IgD-negative memory B cell (primary cell): Measurements from ENCODE around the gene RHBDD1. TPM values are rescaled to one million over a fixed set of nuclear protein-coding genes. Genes with fewer than 3 reads are reported as not detected.

Experiments
- H3K27ac Mint-ChIP-seq, 3 donors: one replicate each; pipeline ENCODE4 v1.8.0; 2020 to 2022; ENCODE audit warnings: mild to moderate bottlenecking in 3 of 3, mixed read lengths in 3 of 3, moderate library complexity in 1 of 3
- H3K27me3 Mint-ChIP-seq: one replicate; pipeline ENCODE4 v1.8.0; 2021; ENCODE audit warnings: mixed read lengths
- H3K36me3 Mint-ChIP-seq: one replicate; pipeline ENCODE4 v1.8.0; 2020; ENCODE audit warnings: mild to moderate bottlenecking, mixed read lengths
- H3K4me1 Mint-ChIP-seq, 3 donors: one replicate each; pipeline ENCODE4 v1.8.0; 2020 to 2022; ENCODE audit warnings: mixed read lengths in 3 of 3, mild to moderate bottlenecking in 1 of 3
- H3K4me3 Mint-ChIP-seq, 4 donors: one replicate each; pipeline ENCODE4 v1.8.0; 2020 to 2022; ENCODE audit warnings: mild to moderate bottlenecking in 4 of 4, mixed read lengths in 4 of 4, moderate library complexity in 3 of 4
- H3K9me3 Mint-ChIP-seq, 3 donors: one replicate each; pipeline ENCODE4 v1.8.0; 2020 to 2021; ENCODE audit warnings: mixed read lengths in 3 of 3, mild to moderate bottlenecking in 1 of 3
- polyA plus RNA-seq: library from polyadenylated mRNA; unstranded; fragments of 300-500 nt; fragmentation: Illumina TruSeq; gene quantifications from one replicate; pipeline ENCODE4 v1.2.3, GENCODE V29; 2021

RHBDD1 gene
- polyA plus RNA-seq, 1 donor from 2014 or later = 32.0 TPM

DNA sequence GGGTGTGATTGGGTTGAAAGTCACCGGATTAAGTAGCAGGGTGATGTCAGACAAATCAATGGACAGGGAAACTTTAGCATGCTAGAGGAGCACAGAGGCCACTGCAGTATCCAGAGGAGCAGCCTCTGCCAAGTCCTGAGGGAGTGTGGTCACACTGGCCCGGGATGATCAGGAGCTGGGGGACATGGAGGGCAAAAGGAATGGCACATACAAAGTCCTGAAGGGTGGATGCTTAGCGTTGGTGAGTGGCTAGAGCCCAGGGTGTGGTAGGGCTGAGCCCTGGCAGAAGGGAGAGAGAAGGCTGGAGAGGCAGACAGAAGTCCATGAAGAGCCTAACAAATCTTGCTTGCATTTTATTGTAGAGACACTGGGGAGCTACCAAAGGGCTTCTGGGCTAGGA, 58.9 kb downstream of the RHBDD1 start:
- Mint-ChIP-seq H3K4me3 (no peak overlapping the region), H3K27me3 (no peaks in the 10 kb centered on the region), H3K9me3 (peaks cover 0 to 3% (median 0%) of the 10 kb centered on the region in 3 donors), H3K27ac (no peak overlapping the region), H3K4me1 (peaks cover 0 to 8% (median 6%) of the 10 kb centered on the region in 3 donors), H3K36me3 (peaks cover 9% of the 10 kb centered on the region)

DNA sequence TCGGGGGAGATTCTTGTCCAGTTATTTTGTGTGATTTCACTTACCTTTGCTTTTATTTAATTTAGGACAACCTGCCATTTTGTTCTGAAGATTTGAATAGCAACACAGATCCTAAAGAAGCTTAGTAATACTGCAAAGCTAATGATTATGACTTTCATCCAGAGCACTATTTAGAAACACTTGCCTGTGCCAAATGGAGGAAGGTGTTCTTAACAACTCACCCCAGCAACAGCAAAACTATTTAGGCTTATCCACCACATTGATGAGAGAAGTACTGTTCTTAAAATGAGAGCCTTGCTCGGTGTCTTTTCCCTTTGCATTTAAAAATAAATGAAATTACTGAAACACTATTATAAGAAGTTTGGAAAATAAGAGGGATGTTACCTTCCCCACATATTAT, 59.7 kb downstream of the RHBDD1 start:
- peaks cover 7% of the 10 kb centered on the region for H3K36me3 Mint-ChIP-seq
- H3K27me3 Mint-ChIP-seq = no peaks in the 10 kb centered on the region
- peaks cover 0 to 3% (median 0%) of the 10 kb centered on the region in 3 donors for H3K9me3 Mint-ChIP-seq
- peaks cover 0 to 9% (median 6%) of the 10 kb centered on the region in 3 donors for H3K4me1 Mint-ChIP-seq
- no peak overlapping the region for H3K4me3 Mint-ChIP-seq
- H3K27ac Mint-ChIP-seq = no peak overlapping the region

DNA sequence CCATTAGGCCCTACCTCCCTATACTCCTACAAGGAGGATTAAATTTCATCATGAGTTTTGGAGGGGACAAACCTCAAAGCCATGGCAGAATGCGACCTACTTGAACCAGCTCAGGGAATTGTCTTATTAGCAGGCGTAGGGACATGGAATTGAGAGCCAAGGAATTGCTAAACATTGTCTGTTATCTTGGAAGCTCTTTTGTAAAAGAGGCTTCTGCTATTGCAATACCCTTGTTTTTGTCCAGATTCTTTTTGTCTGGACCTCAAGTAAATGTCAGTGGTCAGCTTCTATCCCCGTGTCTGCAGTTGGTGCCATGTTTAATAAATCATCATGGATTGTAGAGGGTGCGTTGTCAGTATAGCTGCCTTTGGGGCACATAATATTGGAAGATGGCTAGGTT, 62.3 kb downstream of the RHBDD1 start:
- peaks cover 13 to 20% (median 16%) of the 10 kb centered on the region in 3 donors for H3K4me1 Mint-ChIP-seq
- H3K4me3 Mint-ChIP-seq = no peak overlapping the region
- H3K27ac Mint-ChIP-seq = peak overlapping the region in 2 of 3 donors; percentile 32 to 43
- peaks cover 0 to 3% (median 0%) of the 10 kb centered on the region in 3 donors for H3K9me3 Mint-ChIP-seq
- H3K27me3 Mint-ChIP-seq = no peaks in the 10 kb centered on the region
- peaks cover 4% of the 10 kb centered on the region for H3K36me3 Mint-ChIP-seq

DNA sequence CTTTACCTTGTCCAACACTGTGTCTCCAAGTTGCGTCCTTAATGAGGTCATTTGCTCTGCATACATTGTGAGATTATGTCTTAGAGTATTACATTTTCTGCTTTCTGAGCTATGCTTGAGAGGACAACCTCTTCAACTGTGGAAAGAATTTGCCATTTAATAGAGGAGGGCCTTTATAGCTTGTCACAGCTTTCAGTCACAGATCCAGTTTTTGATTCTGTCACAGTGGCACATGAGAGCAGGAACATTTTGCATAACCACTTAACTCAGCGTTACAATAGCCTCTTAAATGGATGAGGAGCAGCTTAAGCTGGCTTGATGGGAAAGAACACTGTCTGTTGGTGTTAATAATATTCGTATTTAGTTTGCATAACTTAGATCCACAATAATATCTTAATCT, 63.0 kb downstream of the RHBDD1 start:
- Mint-ChIP-seq H3K27ac (peak overlapping the region in 2 of 3 donors; percentile 32 to 43), H3K36me3 (peaks cover 4% of the 10 kb centered on the region), H3K27me3 (no peaks in the 10 kb centered on the region), H3K9me3 (peaks cover 0 to 3% (median 0%) of the 10 kb centered on the region in 3 donors), H3K4me3 (no peak overlapping the region), H3K4me1 (peaks cover 16 to 20% (median 18%) of the 10 kb centered on the region in 3 donors)

DNA sequence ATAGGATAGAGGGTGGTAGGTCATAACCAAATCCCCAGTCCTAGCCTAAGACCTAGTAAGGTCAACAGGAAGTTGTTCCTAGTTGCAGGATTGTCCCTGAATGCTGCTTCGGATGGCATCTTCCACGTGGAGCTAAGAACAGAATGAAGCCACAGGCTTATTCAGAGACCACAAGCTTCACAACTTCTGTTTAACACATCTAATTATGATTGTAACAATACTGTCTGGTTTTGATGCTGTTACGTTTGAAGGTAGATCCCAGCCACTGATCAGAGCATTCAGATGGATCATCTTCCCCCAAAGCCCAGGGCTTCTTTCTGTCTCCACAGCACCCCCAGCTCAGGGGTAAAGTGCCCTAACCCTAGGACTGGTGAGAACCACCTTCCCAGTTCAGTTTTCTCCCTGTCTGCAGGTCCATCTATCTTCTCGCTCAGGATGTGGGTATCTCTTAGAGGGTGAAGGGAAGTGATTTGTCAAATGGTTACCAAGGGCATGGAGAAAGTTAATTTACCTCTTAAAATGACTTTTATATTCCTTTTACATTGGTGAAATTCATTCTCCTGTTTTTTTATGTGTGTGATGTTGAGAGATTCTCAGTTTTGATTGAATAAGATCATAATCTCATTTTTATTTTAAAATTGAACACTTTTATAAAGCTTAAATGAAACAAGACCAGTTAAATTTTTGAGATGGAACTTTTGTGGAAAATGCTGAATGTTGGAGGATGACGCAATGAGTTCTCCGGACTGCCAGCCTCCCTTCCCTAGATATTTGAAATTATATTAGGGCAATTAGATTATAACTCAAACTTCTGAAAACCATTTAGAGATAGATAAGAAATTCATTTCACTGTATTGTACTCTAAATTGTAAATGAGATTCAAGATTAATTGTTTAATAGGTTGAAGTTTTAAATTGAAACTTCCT, 66.5 kb downstream of the RHBDD1 start:
- Mint-ChIP-seq H3K4me1 (peaks cover 44 to 49% (median 45%) of the 10 kb centered on the region in 3 donors), H3K9me3 (peaks cover 0 to 1% (median 0%) of the 10 kb centered on the region in 3 donors), H3K27ac (no peak overlapping the region), H3K27me3 (no peaks in the 10 kb centered on the region), H3K36me3 (peaks cover 1% of the 10 kb centered on the region), H3K4me3 (no peak overlapping the region)

DNA sequence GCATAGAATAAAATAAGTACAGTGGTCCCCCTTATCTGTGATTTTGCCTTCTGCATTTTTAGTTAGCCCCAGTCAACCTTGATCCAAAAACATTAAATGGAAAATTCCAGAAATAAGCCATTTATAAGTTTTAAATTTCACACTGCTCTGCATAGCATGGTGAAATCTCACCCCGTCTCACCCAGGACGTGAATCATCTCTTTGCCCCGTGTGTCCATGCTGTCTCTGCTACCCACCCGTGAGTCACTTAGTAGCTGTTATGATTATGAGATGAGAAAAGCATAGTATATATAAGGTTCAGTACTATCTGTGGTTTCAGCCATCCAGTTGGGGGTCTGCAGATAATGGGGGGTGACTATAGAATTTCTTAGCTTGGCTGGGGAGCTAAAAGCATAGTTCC, 67.3 kb downstream of the RHBDD1 start:
- H3K4me3 Mint-ChIP-seq = no peak overlapping the region
- no peak overlapping the region for H3K27ac Mint-ChIP-seq
- H3K27me3 Mint-ChIP-seq = no peaks in the 10 kb centered on the region
- H3K4me1 Mint-ChIP-seq = peaks cover 49 to 51% (median 50%) of the 10 kb centered on the region in 3 donors
- no peaks in the 10 kb centered on the region for H3K36me3 Mint-ChIP-seq
- H3K9me3 Mint-ChIP-seq = no peaks in the 10 kb centered on the region

DNA sequence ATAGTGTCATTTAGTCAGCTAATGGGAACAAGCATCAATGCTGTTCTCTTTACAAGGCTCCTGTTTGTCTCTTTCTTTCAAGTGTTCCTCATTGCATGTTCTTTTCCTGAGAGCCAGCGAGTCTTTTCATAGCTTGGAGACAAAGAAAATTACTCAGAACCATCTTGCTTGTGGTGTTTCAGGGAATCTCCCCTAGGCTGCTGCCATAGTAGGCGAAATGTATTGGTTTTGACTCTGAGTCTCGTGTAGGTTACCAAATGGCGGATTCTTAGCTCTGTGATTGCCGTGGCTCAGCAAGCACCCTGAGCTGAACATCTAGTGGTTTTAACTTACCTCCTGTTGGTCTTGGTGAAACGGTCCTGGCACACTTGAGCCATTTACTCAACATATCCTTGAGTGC, 68.7 kb downstream of the RHBDD1 start:
- Mint-ChIP-seq H3K4me3 (peak overlapping the region in 2 of 4 donors; percentile 38 to 83), H3K36me3 (no peaks in the 10 kb centered on the region)

DNA sequence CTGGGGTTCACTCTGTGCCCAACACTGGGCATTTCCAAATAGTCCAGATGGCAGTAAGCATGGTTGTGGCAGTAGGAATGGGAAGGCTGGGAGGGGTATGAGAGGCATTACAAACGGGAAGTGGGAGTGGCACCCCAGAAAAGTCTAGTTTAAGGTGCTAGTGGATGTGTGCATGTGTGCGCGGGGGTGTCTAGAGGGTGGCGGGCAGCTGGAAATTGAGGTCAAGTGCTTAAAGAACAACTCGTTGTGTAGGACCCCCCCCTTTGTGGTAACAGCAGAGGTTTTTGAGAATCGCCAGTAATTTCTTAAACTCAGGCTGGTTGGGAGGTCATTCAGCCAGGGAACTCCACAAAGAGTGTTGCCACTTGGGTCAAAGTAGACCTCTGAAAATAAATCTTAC, 69.9 kb downstream of the RHBDD1 start:
- no peaks in the 10 kb centered on the region for H3K36me3 Mint-ChIP-seq
- H3K27me3 Mint-ChIP-seq = no peaks in the 10 kb centered on the region
- H3K4me3 Mint-ChIP-seq = peak overlapping the region; percentile 74 to 91 (median 82)
- peaks cover 53 to 67% (median 64%) of the 10 kb centered on the region in 3 donors for H3K4me1 Mint-ChIP-seq
- no peaks in the 10 kb centered on the region for H3K9me3 Mint-ChIP-seq
- H3K27ac Mint-ChIP-seq = peak overlapping the region; percentile 94 to 96 (median 94)

More for the DNA sequence above, 68.7 kb downstream of the RHBDD1 start:
- no peaks in the 10 kb centered on the region for H3K27me3 Mint-ChIP-seq
- peaks cover 52 to 64% (median 63%) of the 10 kb centered on the region in 3 donors for H3K4me1 Mint-ChIP-seq
- H3K9me3 Mint-ChIP-seq = no peaks in the 10 kb centered on the region
- peak overlapping the region in 1 of 3 donors; percentile 94 for H3K27ac Mint-ChIP-seq

DNA sequence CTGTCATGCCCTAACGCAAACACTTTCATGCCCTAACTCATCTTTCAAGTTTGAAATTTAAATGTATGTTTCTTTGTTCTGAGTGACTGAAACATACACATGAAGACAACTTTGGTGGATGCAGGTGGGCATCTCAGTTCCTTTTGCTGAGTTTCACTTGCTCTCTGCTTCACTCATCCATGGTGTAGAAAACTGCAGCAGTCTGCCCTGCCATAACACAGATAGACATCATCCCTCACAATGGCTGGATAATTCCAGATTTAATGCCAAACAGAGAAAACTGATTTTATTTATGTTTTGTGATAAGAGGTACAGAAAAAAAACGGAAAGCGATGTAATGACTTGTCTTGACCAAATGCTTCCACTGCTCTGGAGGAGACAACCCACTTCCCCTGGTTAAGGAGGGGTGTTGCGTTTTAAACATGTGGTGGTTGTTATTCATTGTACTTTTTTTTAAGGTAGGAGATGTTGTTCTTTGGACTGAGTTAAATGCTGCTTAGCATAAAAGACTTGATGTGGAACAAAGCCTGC, 70.4 kb downstream of the RHBDD1 start:
- Mint-ChIP-seq H3K36me3 (peaks cover 2% of the 10 kb centered on the region), H3K27me3 (no peaks in the 10 kb centered on the region), H3K4me1 (peaks cover 48 to 62% (median 62%) of the 10 kb centered on the region in 3 donors), H3K9me3 (no peaks in the 10 kb centered on the region), H3K27ac (peak overlapping the region; percentile 94 to 96 (median 94)), H3K4me3 (peak overlapping the region; percentile 74 to 91 (median 82))

DNA sequence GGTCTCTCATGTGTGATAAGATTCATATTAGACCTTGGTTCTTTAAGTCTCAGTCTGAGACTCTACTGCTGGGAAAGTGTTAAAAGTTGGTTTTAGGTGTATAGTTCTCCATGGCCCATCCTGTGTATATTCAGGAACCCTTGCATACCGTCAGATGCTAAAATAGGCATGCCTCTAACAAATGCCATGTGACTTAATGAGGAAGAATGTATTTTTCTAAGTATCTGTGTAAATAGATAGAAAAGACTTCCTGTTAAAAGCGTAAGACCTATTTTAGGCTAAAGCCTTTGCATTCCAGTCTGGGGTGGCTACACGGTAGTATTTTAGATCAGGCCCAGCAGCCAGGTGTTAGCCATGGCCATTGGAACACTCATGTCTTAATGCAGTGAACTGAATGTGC, 73.3 kb downstream of the RHBDD1 start:
- Mint-ChIP-seq H3K36me3 (peaks cover 7% of the 10 kb centered on the region), H3K27ac (peak overlapping the region; percentile 91 to 94 (median 94)), H3K9me3 (peaks cover 0 to 3% (median 0%) of the 10 kb centered on the region in 3 donors), H3K27me3 (no peaks in the 10 kb centered on the region), H3K4me3 (peak overlapping the region; percentile 21 to 90 (median 69)), H3K4me1 (peaks cover 49 to 61% (median 50%) of the 10 kb centered on the region in 3 donors)

DNA sequence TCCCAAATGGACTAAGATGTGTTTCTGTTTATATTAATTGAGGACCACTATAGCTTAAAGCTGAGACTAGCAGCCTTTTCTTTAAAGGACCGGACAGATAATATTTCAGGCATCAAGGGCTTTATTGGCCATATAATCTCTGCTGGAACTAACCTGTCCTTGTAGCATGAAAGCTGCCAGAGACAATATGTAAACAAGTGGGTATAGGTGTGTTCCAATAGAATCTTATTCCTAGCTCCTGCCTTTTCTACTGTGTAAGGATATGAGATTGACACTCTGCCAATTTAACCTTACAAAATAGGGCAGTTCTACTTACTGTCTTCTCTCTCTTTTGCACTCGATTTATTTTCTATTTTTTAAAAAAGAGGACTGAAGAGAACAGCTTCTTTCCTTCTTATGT, 74.0 kb downstream of the RHBDD1 start:
- Mint-ChIP-seq H3K27me3 (no peaks in the 10 kb centered on the region), H3K27ac (peak overlapping the region; percentile 91 to 94 (median 94)), H3K4me1 (peaks cover 44 to 56% (median 46%) of the 10 kb centered on the region in 3 donors), H3K36me3 (peaks cover 10% of the 10 kb centered on the region), H3K9me3 (peaks cover 0 to 3% (median 0%) of the 10 kb centered on the region in 3 donors), H3K4me3 (peak overlapping the region in 3 of 4 donors; percentile 21 to 90 (median 83))

DNA sequence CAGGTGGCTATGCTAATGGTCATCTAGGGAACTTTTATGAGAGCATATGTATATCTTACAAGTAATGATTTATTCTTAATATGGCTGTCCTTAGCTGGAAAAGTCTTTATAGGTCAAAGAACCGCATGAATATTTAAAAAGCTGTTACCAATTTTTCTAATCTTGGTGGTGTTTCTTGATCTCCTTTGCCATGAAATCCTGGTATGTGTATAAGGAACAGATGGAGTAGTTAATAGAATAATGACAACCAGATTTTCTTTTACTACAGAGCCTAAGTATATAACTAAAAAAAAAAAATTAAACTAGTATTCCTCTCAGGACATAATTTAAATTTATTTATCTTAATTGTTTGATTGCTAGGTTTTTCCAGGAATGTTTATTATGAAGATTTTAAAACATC, 74.5 kb downstream of the RHBDD1 start:
- peaks cover 40 to 55% (median 46%) of the 10 kb centered on the region in 3 donors for H3K4me1 Mint-ChIP-seq
- H3K4me3 Mint-ChIP-seq = peak overlapping the region in 1 of 4 donors; percentile 51
- H3K36me3 Mint-ChIP-seq = peaks cover 12% of the 10 kb centered on the region

DNA sequence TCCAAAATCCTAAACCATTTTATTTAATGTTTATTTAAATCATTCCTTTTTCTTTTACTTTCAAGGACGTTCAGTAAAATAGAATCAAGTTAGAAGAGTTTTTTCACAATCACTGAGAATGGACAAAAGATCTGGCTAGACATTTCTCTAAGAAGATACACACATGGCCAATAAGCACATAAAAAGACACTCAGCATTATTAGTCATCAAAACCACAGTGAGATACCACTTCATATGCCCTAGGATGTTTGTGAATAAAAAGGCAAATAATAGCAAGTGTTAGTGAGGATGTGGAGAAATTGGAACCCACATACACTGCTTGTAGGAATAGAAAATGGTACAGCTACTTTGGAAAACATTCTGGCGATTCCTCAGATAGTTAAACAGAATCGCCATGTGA, 76.1 kb downstream of the RHBDD1 start:
- H3K4me3 Mint-ChIP-seq = no peak overlapping the region
- H3K9me3 Mint-ChIP-seq = peaks cover 0 to 3% (median 0%) of the 10 kb centered on the region in 3 donors
- H3K4me1 Mint-ChIP-seq = peaks cover 32 to 47% (median 39%) of the 10 kb centered on the region in 3 donors
- no peak overlapping the region for H3K27ac Mint-ChIP-seq
- no peaks in the 10 kb centered on the region for H3K27me3 Mint-ChIP-seq
- peaks cover 12% of the 10 kb centered on the region for H3K36me3 Mint-ChIP-seq

More for the DNA sequence above, 74.5 kb downstream of the RHBDD1 start:
- H3K27me3 Mint-ChIP-seq = no peaks in the 10 kb centered on the region
- H3K27ac Mint-ChIP-seq = peak overlapping the region; percentile 53 to 94 (median 94)
- peaks cover 0 to 3% (median 0%) of the 10 kb centered on the region in 3 donors for H3K9me3 Mint-ChIP-seq

DNA sequence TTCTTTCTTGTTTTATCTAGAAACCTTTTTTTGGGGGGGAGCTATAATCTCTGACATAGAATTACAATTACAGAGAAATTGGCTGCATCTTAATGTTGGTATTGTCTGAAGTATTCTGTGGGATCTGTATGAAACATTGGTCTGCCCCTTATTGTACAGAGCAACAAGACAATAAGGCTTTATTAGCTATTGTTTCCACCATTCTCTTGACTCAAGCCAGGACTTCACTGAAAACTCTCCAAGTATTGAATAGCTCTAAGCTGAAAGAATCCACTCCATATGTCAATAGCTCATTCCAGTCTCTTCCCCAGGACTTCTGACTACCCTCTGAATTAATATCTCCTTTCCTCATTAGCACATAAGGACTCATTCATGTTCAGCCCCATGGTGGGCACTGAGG, 77.8 kb downstream of the RHBDD1 start:
- Mint-ChIP-seq H3K4me1 (peaks cover 23 to 38% (median 35%) of the 10 kb centered on the region in 3 donors), H3K4me3 (peak overlapping the region in 1 of 4 donors; percentile 17), H3K27me3 (no peaks in the 10 kb centered on the region), H3K9me3 (peaks cover 0 to 3% (median 0%) of the 10 kb centered on the region in 3 donors), H3K27ac (peak overlapping the region in 1 of 3 donors; percentile 16), H3K36me3 (peaks cover 14% of the 10 kb centered on the region)

DNA sequence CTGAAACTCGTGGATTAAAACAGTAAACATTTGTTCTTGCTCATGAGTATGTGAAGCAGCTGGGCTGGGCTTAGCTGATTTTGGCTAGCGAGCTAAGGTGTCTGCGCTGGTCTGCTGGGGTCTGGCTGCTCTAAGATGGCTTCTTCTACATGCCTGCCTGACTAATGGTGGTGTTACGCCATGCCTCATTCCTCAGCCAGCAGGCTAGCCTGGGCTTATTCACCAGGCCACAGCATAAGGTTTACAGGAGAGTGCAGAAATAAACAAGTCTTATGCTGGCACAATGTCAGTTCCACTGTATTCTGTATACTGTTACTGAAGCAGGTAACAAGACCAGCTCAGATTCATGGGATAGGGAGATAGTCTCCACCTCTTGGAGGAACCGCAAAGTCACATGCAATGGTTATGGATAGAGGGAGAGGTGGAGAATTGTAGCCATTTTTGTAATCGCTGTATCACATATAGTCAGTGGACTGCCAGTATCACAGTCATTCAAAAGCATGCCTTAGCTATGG, 80.0 kb downstream of the RHBDD1 start:
- peaks cover 14 to 31% (median 27%) of the 10 kb centered on the region in 3 donors for H3K4me1 Mint-ChIP-seq
- H3K9me3 Mint-ChIP-seq = peaks cover 0 to 6% (median 0%) of the 10 kb centered on the region in 3 donors
- peak overlapping the region in 1 of 4 donors; percentile 55 for H3K4me3 Mint-ChIP-seq
- H3K27ac Mint-ChIP-seq = peak overlapping the region in 1 of 3 donors; percentile 6
- H3K27me3 Mint-ChIP-seq = no peaks in the 10 kb centered on the region
- H3K36me3 Mint-ChIP-seq = peaks cover 18% of the 10 kb centered on the region
